LNCaP clone FGC (cell line): ENCODE results near the gene WNT7B.

Source experiments
- DNase-seq: peaks from one replicate; pipeline ENCODE4 v3.0.0-alpha.2; 2011; ENCODE audit warnings: low read depth
- H3K4me3 ChIP-seq: 2 replicates; pipeline ENCODE4 v1.5.1; 2011; ENCODE audit warnings: mild to moderate bottlenecking, low read depth, low read length, control low read depth
- CTCF ChIP-seq: IDR thresholded peaks from 2 replicates; pipeline ENCODE4 v1.5.1; 2012; ENCODE audit warnings: mild to moderate bottlenecking; ENCODE audit not compliant: control insufficient read depth, insufficient read depth; ENCODE audit errors: extremely low read depth

WNT7B gene

GRCh38 chr22:45916515-45916914 is 60.4 kb downstream of the WNT7B start:
- DNase-seq, result no peak
- H3K4me3 ChIP-seq, result no peak overlapping the region
- no peak for TF ChIP-seq CTCF

- no peak for TF ChIP-seq CTCF
- DNase-seq, result no peak
- no peak overlapping the region for H3K4me3 ChIP-seq
Measured at GRCh38 chr22:45915841-45916240, 61.1 kb downstream of the WNT7B start.

- no peak for DNase-seq
- TF ChIP-seq CTCF, result no peak
- H3K4me3 ChIP-seq, result no peak overlapping the region
Measured at GRCh38 chr22:45915151-45915550, 61.8 kb downstream of the WNT7B start.

- TF ChIP-seq CTCF, result no peak
- no peak overlapping the region for H3K4me3 ChIP-seq
- DNase-seq, result no peak
Measured at GRCh38 chr22:45914309-45914708, 62.7 kb downstream of the WNT7B start.

GRCh38 chr22:45912910-45913309 is 64.1 kb downstream of the WNT7B start:
- no peak overlapping the region for H3K4me3 ChIP-seq
- no peak for DNase-seq
- no peak for TF ChIP-seq CTCF

- no peak for DNase-seq
- no peak overlapping the region for H3K4me3 ChIP-seq
- no peak for TF ChIP-seq CTCF
Measured at GRCh38 chr22:45911601-45912271, 65.2 kb downstream of the WNT7B start.

- TF ChIP-seq CTCF, result no peak
- no peak overlapping the region for H3K4me3 ChIP-seq
- no peak for DNase-seq
Measured at GRCh38 chr22:45910928-45911467, 66.0 kb downstream of the WNT7B start.
